HepG2 (cell line): ENCODE data around the gene C17orf75. TPM values are rescaled to one million over a fixed set of nuclear protein-coding genes. Genes with fewer than 3 reads are reported as not detected.

Experiments used
- CENPX ChIP-seq: sonication (generic); formaldehyde crosslinking; IDR thresholded peaks from 2 replicates; pipeline ENCODE4 v1.9.0; 2021; ENCODE audit warnings: mild to moderate bottlenecking, missing genetic modification reagents, moderate library complexity
- HNRNPL ChIP-seq: fragments of 200-400 bp; formaldehyde crosslinking; IDR thresholded peaks from 2 replicates; pipeline ENCODE4 v1.6.1; 2017; ENCODE audit warnings: mild to moderate bottlenecking, low read depth, low read length
- NKX3-1 ChIP-seq: sonication (generic); formaldehyde crosslinking; IDR thresholded peaks from 2 replicates; pipeline ENCODE4 v1.5.0; 2020; ENCODE audit warnings: missing genetic modification reagents
- NONO ChIP-seq, 2 experiments: fragments of 450-650 bp in 1 of 2; sonication (generic) in 1 of 2; formaldehyde crosslinking in 1 of 2; IDR thresholded peaks in 1 of 2; conservative IDR thresholded peaks in 1 of 2; 2 replicates each; pipeline versions ENCODE4 v1.6.1 to v1.8.0; 2017 to 2022; ENCODE audit warnings: mild to moderate bottlenecking in 1 of 2, missing genetic modification reagents in 1 of 2, moderate library complexity in 1 of 2
- RXRA ChIP-seq: sonication (generic); formaldehyde crosslinking; IDR thresholded peaks from 2 replicates; pipeline ENCODE4 v1.5.1; 2020; ENCODE audit warnings: missing genetic modification reagents
- SATB2 ChIP-seq: sonication (generic); formaldehyde crosslinking; IDR thresholded peaks from 2 replicates; pipeline ENCODE4 v1.5.0; 2020; ENCODE audit warnings: missing genetic modification reagents
- TCF7L2 ChIP-seq: IDR thresholded peaks from 2 replicates; pipeline ENCODE4 v1.6.1; 2011; ENCODE audit warnings: mild to moderate bottlenecking, low read depth, low read length, moderate library complexity
- polyA plus RNA-seq, 8 experiments: library from polyadenylated mRNA; depleted of rRNA in 3 of 8; stranded (reverse) in 7 of 8; unstranded in 1 of 8; fragments of >200 nt; fragmentation: Illumina TruSeq in 4 of 8; extraction: Trizol in 4 of 8; gene quantifications; 2 replicates each; pipeline versions ENCODE4 v1.2.1 to v1.2.3, GENCODE V29; 2011 to 2016; ENCODE audit warnings: low read depth in 4 of 8, missing spikeins in 1 of 8, mixed read lengths in 1 of 8; ENCODE audit not compliant: insufficient read depth in 1 of 8
- total RNA-seq, 5 experiments: library from RNA; depleted of rRNA; stranded (reverse); fragments of >200 nt; fragmentation: Illumina TruSeq; extraction: Trizol; gene quantifications; 2 replicates each; pipeline ENCODE4 v1.2.3, GENCODE V29; 2016; ENCODE audit warnings: low read depth in 1 of 5
- TF ChIP-seq, protein P1 (sequence below): sonication (generic); formaldehyde crosslinking; IDR thresholded peaks from 2 replicates; pipeline ENCODE4 v1.5.1; 2020; ENCODE audit warnings: mild to moderate bottlenecking, missing genetic modification reagents, moderate library complexity
- TF ChIP-seq, protein P2 (sequence below), 2 experiments: IDR thresholded peaks; 2 replicates each; pipeline ENCODE4 v1.6.1; 2011 to 2012; ENCODE audit warnings: low read length in 2 of 2, borderline replicate concordance in 1 of 2, low read depth in 1 of 2, mild to moderate bottlenecking in 1 of 2, moderate library complexity in 1 of 2
- TF ChIP-seq, protein P3 (sequence below): sonication (generic); formaldehyde crosslinking; IDR thresholded peaks from 2 replicates; pipeline ENCODE4 v1.4.0; 2020; ENCODE audit warnings: mild to moderate bottlenecking, missing genetic modification reagents, borderline replicate concordance
- TF ChIP-seq, protein P4 (sequence below): sonication (generic); formaldehyde crosslinking; IDR thresholded peaks from 2 replicates; pipeline ENCODE4 v1.4.0; 2020; ENCODE audit warnings: mild to moderate bottlenecking, missing genetic modification reagents
- TF ChIP-seq, protein P5 (sequence below): sonication (generic); formaldehyde crosslinking; IDR thresholded peaks from 2 replicates; pipeline ENCODE4 v1.5.0; 2020; ENCODE audit warnings: mild to moderate bottlenecking, missing genetic modification reagents

C17orf75 gene
- total and polyA plus RNA-seq, 2 of the 13 experiments (the other 11 are each of a cell fraction or from before 2014, with no cell fraction given): 16.2 to 33.0 TPM

DNA sequence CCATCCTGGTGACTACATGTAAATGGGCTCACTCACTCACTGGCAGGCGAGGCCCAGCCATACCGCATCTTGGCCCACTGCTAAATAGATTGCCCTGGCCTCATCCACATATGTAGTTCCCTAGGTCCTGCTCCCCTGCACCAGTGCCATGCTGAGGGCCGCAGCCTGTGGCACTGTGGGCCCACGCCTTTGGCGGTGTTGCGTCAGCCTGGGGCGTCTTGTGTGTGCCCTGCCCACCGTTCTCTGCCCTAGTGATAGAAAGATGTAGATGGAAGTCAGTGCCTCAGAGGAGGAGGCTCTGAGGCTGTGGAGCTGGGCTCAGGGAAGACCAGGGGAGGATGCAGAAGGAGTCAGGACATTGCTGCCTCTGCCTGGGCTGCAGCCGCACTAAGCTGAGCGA, 18.9 kb downstream of the C17orf75 start (continued):
- TF ChIP-seq SATB2 (CRISPR knock-in tag): no peak
- no peak for TF ChIP-seq CENPX
- no peak for TF ChIP-seq NKX3-1
- TF ChIP-seq HNRNPL: peak; percentile 77; the same call in 1 of the 2 replicates
- TF ChIP-seq, protein P1, sequence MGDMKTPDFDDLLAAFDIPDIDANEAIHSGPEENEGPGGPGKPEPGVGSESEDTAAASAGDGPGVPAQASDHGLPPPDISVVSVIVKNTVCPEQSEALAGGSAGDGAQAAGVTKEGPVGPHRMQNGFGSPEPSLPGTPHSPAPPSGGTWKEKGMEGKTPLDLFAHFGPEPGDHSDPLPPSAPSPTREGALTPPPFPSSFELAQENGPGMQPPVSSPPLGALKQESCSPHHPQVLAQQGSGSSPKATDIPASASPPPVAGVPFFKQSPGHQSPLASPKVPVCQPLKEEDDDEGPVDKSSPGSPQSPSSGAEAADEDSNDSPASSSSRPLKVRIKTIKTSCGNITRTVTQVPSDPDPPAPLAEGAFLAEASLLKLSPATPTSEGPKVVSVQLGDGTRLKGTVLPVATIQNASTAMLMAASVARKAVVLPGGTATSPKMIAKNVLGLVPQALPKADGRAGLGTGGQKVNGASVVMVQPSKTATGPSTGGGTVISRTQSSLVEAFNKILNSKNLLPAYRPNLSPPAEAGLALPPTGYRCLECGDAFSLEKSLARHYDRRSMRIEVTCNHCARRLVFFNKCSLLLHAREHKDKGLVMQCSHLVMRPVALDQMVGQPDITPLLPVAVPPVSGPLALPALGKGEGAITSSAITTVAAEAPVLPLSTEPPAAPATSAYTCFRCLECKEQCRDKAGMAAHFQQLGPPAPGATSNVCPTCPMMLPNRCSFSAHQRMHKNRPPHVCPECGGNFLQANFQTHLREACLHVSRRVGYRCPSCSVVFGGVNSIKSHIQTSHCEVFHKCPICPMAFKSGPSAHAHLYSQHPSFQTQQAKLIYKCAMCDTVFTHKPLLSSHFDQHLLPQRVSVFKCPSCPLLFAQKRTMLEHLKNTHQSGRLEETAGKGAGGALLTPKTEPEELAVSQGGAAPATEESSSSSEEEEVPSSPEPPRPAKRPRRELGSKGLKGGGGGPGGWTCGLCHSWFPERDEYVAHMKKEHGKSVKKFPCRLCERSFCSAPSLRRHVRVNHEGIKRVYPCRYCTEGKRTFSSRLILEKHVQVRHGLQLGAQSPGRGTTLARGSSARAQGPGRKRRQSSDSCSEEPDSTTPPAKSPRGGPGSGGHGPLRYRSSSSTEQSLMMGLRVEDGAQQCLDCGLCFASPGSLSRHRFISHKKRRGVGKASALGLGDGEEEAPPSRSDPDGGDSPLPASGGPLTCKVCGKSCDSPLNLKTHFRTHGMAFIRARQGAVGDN (CRISPR knock-in tag): peak; percentile 35; the same call in 1 of the 2 replicates
- no peak for TF ChIP-seq NONO (IDR thresholded peaks at IDR 0.05)
- no peak for TF ChIP-seq NONO (CRISPR knock-in tag; conservative IDR thresholded peaks at IDR 0.05)
- TF ChIP-seq TCF7L2: no peak
- TF ChIP-seq, protein P2, sequence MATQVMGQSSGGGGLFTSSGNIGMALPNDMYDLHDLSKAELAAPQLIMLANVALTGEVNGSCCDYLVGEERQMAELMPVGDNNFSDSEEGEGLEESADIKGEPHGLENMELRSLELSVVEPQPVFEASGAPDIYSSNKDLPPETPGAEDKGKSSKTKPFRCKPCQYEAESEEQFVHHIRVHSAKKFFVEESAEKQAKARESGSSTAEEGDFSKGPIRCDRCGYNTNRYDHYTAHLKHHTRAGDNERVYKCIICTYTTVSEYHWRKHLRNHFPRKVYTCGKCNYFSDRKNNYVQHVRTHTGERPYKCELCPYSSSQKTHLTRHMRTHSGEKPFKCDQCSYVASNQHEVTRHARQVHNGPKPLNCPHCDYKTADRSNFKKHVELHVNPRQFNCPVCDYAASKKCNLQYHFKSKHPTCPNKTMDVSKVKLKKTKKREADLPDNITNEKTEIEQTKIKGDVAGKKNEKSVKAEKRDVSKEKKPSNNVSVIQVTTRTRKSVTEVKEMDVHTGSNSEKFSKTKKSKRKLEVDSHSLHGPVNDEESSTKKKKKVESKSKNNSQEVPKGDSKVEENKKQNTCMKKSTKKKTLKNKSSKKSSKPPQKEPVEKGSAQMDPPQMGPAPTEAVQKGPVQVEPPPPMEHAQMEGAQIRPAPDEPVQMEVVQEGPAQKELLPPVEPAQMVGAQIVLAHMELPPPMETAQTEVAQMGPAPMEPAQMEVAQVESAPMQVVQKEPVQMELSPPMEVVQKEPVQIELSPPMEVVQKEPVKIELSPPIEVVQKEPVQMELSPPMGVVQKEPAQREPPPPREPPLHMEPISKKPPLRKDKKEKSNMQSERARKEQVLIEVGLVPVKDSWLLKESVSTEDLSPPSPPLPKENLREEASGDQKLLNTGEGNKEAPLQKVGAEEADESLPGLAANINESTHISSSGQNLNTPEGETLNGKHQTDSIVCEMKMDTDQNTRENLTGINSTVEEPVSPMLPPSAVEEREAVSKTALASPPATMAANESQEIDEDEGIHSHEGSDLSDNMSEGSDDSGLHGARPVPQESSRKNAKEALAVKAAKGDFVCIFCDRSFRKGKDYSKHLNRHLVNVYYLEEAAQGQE (IDR thresholded peaks at IDR 0.05; ENCODE audit: borderline replicate concordance in 1 of 2, low read depth in 1 of 2, low read length in 2 of 2): no peak
- TF ChIP-seq, protein P3, sequence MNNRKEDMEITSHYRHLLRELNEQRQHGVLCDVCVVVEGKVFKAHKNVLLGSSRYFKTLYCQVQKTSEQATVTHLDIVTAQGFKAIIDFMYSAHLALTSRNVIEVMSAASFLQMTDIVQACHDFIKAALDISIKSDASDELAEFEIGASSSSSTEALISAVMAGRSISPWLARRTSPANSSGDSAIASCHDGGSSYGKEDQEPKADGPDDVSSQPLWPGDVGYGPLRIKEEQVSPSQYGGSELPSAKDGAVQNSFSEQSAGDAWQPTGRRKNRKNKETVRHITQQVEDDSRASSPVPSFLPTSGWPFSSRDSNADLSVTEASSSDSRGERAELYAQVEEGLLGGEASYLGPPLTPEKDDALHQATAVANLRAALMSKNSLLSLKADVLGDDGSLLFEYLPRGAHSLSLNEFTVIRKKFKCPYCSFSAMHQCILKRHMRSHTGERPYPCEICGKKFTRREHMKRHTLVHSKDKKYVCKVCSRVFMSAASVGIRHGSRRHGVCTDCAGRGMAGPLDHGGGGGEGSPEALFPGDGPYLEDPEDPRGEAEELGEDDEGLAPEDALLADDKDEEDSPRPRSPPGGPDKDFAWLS (CRISPR knock-in tag): no peak
- no peak for TF ChIP-seq RXRA (CRISPR knock-in tag)
- TF ChIP-seq, protein P4, sequence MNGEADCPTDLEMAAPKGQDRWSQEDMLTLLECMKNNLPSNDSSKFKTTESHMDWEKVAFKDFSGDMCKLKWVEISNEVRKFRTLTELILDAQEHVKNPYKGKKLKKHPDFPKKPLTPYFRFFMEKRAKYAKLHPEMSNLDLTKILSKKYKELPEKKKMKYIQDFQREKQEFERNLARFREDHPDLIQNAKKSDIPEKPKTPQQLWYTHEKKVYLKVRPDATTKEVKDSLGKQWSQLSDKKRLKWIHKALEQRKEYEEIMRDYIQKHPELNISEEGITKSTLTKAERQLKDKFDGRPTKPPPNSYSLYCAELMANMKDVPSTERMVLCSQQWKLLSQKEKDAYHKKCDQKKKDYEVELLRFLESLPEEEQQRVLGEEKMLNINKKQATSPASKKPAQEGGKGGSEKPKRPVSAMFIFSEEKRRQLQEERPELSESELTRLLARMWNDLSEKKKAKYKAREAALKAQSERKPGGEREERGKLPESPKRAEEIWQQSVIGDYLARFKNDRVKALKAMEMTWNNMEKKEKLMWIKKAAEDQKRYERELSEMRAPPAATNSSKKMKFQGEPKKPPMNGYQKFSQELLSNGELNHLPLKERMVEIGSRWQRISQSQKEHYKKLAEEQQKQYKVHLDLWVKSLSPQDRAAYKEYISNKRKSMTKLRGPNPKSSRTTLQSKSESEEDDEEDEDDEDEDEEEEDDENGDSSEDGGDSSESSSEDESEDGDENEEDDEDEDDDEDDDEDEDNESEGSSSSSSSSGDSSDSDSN: no peak
- TF ChIP-seq, protein P5, sequence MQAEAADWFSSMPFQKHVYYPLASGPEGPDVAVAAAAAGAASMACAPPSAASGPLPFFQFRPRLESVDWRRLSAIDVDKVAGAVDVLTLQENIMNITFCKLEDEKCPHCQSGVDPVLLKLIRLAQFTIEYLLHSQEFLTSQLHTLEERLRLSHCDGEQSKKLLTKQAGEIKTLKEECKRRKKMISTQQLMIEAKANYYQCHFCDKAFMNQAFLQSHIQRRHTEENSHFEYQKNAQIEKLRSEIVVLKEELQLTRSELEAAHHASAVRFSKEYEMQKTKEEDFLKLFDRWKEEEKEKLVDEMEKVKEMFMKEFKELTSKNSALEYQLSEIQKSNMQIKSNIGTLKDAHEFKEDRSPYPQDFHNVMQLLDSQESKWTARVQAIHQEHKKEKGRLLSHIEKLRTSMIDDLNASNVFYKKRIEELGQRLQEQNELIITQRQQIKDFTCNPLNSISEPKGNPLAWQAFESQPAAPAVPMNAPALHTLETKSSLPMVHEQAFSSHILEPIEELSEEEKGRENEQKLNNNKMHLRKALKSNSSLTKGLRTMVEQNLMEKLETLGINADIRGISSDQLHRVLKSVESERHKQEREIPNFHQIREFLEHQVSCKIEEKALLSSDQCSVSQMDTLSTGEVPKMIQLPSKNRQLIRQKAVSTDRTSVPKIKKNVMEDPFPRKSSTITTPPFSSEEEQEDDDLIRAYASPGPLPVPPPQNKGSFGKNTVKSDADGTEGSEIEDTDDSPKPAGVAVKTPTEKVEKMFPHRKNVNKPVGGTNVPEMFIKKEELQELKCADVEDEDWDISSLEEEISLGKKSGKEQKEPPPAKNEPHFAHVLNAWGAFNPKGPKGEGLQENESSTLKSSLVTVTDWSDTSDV (CRISPR knock-in tag): no peak
